Measurements from ENCODE around the gene HHLA2.
"Not testable (repeated sequence)": the region's sequence is repeated elsewhere in the genome, so short reads cannot be mapped to it uniquely, and the experiment has no call there.

- not testable (repeated sequence) for TF ChIP-seq POLR2A, CTCF (IDR thresholded peaks at IDR 0.05)
Measured at GRCh38 chr3:108288193-108288592, 8.2 kb upstream of the HHLA2 start.

Data from body of pancreas (tissue), 4 donors.